Measurements from ENCODE around the gene F10.
"Not testable (repeated sequence)": the region's sequence is repeated elsewhere in the genome, so short reads cannot be mapped to it uniquely, and the experiment has no call there.

Gene F10

DNA sequence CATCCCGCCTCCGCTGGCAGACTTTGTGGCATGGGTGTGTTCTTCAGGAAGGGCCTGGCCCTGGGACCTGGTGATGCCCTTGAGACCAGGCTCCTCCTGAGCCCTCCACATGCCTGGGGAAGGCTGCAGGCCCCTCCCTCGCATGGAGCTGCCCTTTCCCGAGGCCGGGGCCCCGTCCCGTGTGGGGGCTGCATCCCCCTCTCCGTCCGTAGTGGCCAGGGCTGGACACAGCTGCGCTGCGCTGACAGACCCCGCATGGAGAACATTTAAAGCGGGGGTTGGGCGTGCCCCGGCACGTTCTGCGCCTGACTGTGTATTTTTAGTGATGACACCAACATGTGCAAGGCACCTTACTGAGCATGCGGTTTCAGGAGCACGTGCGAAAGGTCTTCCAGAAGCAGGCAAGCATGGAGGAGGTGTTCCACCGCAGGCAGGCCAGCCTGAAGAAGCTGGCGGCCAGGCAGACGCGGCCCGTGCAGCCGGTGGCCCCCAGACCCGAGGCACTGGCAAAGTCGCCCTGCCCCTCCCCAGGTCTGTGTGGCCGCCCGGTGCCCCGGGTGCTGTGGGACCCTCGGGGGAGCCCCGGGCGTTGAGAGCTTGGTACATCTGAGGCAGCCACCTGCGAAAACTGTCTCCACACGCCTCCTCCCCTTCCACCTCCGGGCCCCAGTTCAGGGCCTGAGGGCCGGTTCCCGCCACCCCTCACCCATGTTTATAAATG is 45.8 kb upstream of the F10 start:
- peaks cover 43% of the 10 kb centered on the region for H3K36me3 Mint-ChIP-seq (ENCODE audit: low read depth)
- H3K27ac Mint-ChIP-seq: no peak overlapping the region
- H3K9me3 Mint-ChIP-seq: peaks cover 2% of the 10 kb centered on the region
- peaks cover 18% of the 10 kb centered on the region for H3K4me1 Mint-ChIP-seq
- TF ChIP-seq, protein P1, sequence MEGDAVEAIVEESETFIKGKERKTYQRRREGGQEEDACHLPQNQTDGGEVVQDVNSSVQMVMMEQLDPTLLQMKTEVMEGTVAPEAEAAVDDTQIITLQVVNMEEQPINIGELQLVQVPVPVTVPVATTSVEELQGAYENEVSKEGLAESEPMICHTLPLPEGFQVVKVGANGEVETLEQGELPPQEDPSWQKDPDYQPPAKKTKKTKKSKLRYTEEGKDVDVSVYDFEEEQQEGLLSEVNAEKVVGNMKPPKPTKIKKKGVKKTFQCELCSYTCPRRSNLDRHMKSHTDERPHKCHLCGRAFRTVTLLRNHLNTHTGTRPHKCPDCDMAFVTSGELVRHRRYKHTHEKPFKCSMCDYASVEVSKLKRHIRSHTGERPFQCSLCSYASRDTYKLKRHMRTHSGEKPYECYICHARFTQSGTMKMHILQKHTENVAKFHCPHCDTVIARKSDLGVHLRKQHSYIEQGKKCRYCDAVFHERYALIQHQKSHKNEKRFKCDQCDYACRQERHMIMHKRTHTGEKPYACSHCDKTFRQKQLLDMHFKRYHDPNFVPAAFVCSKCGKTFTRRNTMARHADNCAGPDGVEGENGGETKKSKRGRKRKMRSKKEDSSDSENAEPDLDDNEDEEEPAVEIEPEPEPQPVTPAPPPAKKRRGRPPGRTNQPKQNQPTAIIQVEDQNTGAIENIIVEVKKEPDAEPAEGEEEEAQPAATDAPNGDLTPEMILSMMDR (IDR thresholded peaks at IDR 0.05; ENCODE audit: unreplicated experiment in 3 of 3): no peak
- peaks cover 4% of the 10 kb centered on the region for H3K27me3 Mint-ChIP-seq (ENCODE audit: low read depth)
- no peak overlapping the region for H3K4me3 Mint-ChIP-seq

DNA sequence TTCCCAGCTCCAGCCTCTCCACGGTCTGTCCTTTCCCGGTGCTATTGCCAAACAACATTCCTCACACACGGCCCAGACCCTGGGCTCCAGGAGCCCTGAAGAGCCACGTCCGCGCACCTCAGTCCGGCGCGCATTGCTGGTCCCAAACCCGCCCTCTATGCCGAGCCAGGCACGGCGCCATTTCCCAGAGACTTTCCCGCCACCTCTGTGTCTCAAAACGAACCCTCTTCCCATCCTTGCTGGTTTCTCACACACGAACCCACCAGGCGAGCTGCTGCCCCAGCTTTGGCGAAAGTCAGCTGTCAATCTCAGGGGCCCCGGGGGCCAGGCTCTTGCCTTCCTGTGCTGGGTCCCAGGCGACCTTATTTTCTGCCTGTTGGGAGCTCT is 45.0 kb upstream of the F10 start:
- Mint-ChIP-seq H3K36me3 (ENCODE audit: low read depth) (peaks cover 36% of the 10 kb centered on the region), H3K4me3 (no peak overlapping the region), H3K9me3 (peaks cover 2% of the 10 kb centered on the region), H3K27ac (no peak overlapping the region), H3K4me1 (peaks cover 18% of the 10 kb centered on the region), H3K27me3 (ENCODE audit: low read depth) (peaks cover 4% of the 10 kb centered on the region)
- TF ChIP-seq, protein P1 (IDR thresholded peaks at IDR 0.05; ENCODE audit: unreplicated experiment in 3 of 3): no peak

- peaks cover 4% of the 10 kb centered on the region for H3K27me3 Mint-ChIP-seq (ENCODE audit: low read depth)
- TF ChIP-seq, protein P1 (IDR thresholded peaks at IDR 0.05; ENCODE audit: unreplicated experiment in 3 of 3): no peak
- peaks cover 30% of the 10 kb centered on the region for H3K36me3 Mint-ChIP-seq (ENCODE audit: low read depth)
Measured at GRCh38 chr13:113077953-113078901, 44.4 kb upstream of the F10 start.

DNA sequence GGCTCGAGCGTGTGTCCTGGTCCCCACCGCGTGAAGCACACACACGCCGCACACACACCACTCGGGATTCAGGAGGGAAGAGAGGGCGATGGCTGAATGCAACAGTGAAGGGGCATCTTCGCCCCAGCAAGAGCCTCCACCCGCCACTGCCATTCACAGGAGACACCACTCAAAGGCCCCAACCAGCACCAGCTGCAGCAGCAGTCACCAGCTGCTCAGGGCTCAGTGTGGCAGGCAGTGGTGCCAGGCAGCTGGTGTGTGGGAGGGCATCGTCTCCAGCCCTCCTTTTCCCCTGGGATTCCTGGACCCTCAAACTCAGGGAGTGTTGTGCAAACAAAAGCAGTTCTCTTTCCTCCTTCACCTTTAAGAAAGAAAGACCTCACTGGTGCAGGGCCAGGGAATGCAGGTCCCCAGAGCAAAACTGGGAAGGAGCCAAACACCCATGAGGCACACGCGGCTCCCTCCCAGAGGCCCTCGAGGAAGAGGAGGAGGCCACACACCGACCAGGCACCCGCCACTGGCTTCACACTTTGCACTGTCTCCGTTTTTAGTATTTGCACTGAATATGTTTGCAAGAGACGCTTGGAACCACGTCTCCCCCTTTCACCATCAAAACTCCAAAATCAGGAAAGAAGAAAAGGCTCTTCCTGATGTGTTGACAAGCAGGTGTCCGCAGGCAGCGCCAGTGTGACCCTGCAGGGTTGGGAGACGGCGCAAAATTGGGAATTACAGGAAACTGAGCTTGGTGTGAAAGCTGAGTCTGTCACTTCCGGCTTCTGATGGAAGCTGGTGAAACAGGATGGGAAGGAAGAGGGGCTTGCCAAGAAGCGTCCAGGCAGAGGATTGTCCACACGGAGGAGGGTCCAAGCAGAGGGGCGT is 43.5 kb upstream of the F10 start:
- TF ChIP-seq, protein P1 (IDR thresholded peaks at IDR 0.05; ENCODE audit: unreplicated experiment in 3 of 3): no peak
- peaks cover 26% of the 10 kb centered on the region for H3K4me1 Mint-ChIP-seq
- H3K27me3 Mint-ChIP-seq (ENCODE audit: low read depth): peaks cover 11% of the 10 kb centered on the region
- no peaks in the 10 kb centered on the region for H3K9me3 Mint-ChIP-seq
- H3K27ac Mint-ChIP-seq: peak overlapping the region in 2 of 3 experiments; percentile 33 to 34
- H3K4me3 Mint-ChIP-seq: no peak overlapping the region
- peaks cover 29% of the 10 kb centered on the region for H3K36me3 Mint-ChIP-seq (ENCODE audit: low read depth)

More at GRCh38 chr13:113077953-113078901, 44.4 kb upstream of the F10 start:
- Mint-ChIP-seq H3K4me3 (no peak overlapping the region), H3K27ac (no peak overlapping the region), H3K4me1 (peaks cover 18% of the 10 kb centered on the region), H3K9me3 (no peaks in the 10 kb centered on the region)

DNA sequence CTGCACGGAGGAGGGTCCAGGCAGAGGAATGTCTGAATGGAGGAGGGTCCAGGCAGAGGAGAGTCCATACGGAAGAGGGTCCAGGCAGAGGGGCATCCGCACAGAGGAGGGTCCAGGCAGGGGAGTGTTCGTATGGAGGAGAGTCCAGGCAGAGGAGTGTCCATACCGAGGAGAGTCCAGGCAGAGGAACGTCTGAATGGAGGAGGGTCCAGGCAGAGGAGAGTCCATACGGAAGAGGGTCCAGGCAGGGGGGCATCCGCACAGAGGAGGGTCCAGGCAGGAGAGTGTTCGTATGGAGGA is 42.9 kb upstream of the F10 start:
- peaks cover 12% of the 10 kb centered on the region for H3K27me3 Mint-ChIP-seq (ENCODE audit: low read depth)
- H3K9me3 Mint-ChIP-seq, H3K4me3 Mint-ChIP-seq: not testable (repeated sequence)
- H3K36me3 Mint-ChIP-seq (ENCODE audit: low read depth): peaks cover 29% of the 10 kb centered on the region
- H3K4me1 Mint-ChIP-seq: peaks cover 26% of the 10 kb centered on the region
- H3K27ac Mint-ChIP-seq: peak overlapping the region in 1 of 3 experiments; percentile 33

- no peak overlapping the region for H3K27ac Mint-ChIP-seq
- H3K36me3 Mint-ChIP-seq (ENCODE audit: low read depth): peaks cover 26% of the 10 kb centered on the region
- no peaks in the 10 kb centered on the region for H3K9me3 Mint-ChIP-seq
- H3K27me3 Mint-ChIP-seq (ENCODE audit: low read depth): peaks cover 12% of the 10 kb centered on the region
- TF ChIP-seq, protein P1 (IDR thresholded peaks at IDR 0.05; ENCODE audit: unreplicated experiment in 3 of 3): no peak
- H3K4me1 Mint-ChIP-seq: peaks cover 26% of the 10 kb centered on the region
- no peak overlapping the region for H3K4me3 Mint-ChIP-seq
Measured at GRCh38 chr13:113080361-113080831, 42.2 kb upstream of the F10 start.
